WTC11 (cell line): ENCODE measurements around the gene INPP5A.

Experiments
- ATF2 ChIP-seq: sonication (generic); formaldehyde crosslinking; IDR thresholded peaks from 2 replicates; pipeline ENCODE4 v1.8.1; 2022; ENCODE audit warnings: low read depth, missing genetic modification reagents, borderline replicate concordance
- CREB1 ChIP-seq: sonication (generic); formaldehyde crosslinking; IDR thresholded peaks from 2 replicates; pipeline ENCODE4 v1.8.0; 2023; ENCODE audit warnings: mild to moderate bottlenecking, missing genetic modification reagents
- CTCF ChIP-seq: fragments of 200-600 bp; IDR thresholded peaks from 2 replicates; pipeline ENCODE4 v1.8.0; 2022; ENCODE audit warnings: antibody characterized with exemption
- NFYB ChIP-seq: sonication (generic); formaldehyde crosslinking; conservative IDR thresholded peaks from 2 replicates; pipeline ENCODE4 v1.8.0; 2022; ENCODE audit warnings: low read depth, missing genetic modification reagents
- ZNF232 ChIP-seq: sonication (generic); formaldehyde crosslinking; IDR thresholded peaks from 2 replicates; pipeline ENCODE4 v1.8.0; 2022; ENCODE audit warnings: mild to moderate bottlenecking, missing genetic modification reagents
- TF ChIP-seq, protein P1 (sequence below): sonication (generic); formaldehyde crosslinking; IDR thresholded peaks from 2 replicates; pipeline ENCODE4 v1.8.1; 2023; ENCODE audit warnings: mild to moderate bottlenecking, missing genetic modification reagents, borderline replicate concordance
- TF ChIP-seq, protein P2 (sequence below): sonication (generic); formaldehyde crosslinking; IDR thresholded peaks from 2 replicates; pipeline ENCODE4 v1.8.1; 2022; ENCODE audit warnings: missing genetic modification reagents, borderline replicate concordance

DNA sequence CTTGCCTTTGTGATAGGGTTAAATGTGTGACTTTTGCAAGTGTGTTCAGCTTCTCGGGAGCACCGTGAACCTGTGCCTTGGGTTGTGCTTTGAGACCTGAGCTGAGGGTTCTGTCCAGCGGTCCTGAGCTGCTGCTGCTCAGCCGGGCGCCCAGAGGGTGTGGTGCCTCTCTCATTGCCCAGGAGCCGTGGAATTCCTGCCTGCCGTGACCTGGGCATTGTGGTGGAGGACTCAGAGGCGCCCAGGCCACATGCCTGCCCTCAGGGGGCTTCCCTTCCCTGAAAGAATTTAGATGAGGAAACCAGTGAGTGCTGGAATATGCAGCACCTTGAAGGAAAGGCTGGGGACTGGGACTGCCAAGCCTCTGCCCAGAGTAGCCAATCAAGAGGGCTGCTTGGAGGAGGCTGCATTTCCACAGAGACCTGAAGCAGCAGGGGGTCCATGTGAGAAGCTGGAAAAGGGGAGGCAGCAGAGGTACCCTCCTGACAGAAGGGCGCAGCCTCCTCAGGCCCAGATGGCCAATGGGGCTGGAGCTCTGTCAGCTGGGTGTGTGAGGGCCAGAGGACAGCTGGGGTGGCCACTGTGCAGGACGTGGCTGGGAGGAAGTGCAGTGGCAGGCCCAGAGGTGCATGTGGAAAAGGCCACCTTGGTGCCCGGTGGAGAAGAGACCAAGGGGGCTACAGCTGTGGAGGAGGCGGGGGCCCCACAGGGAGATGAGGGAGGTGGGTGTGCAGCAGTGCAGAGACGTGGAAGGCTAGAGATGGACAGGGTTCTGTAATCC lies 141.0 kb downstream of the INPP5A start:
- TF ChIP-seq NFYB (no peak), CTCF (no peak), ATF2 (no peak), CREB1 (no peak), ZNF232 (CRISPR knock-in tag) (no peak)
- TF ChIP-seq, protein P1, sequence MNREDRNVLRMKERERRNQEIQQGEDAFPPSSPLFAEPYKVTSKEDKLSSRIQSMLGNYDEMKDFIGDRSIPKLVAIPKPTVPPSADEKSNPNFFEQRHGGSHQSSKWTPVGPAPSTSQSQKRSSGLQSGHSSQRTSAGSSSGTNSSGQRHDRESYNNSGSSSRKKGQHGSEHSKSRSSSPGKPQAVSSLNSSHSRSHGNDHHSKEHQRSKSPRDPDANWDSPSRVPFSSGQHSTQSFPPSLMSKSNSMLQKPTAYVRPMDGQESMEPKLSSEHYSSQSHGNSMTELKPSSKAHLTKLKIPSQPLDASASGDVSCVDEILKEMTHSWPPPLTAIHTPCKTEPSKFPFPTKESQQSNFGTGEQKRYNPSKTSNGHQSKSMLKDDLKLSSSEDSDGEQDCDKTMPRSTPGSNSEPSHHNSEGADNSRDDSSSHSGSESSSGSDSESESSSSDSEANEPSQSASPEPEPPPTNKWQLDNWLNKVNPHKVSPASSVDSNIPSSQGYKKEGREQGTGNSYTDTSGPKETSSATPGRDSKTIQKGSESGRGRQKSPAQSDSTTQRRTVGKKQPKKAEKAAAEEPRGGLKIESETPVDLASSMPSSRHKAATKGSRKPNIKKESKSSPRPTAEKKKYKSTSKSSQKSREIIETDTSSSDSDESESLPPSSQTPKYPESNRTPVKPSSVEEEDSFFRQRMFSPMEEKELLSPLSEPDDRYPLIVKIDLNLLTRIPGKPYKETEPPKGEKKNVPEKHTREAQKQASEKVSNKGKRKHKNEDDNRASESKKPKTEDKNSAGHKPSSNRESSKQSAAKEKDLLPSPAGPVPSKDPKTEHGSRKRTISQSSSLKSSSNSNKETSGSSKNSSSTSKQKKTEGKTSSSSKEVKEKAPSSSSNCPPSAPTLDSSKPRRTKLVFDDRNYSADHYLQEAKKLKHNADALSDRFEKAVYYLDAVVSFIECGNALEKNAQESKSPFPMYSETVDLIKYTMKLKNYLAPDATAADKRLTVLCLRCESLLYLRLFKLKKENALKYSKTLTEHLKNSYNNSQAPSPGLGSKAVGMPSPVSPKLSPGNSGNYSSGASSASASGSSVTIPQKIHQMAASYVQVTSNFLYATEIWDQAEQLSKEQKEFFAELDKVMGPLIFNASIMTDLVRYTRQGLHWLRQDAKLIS (CRISPR knock-in tag): no peak
- TF ChIP-seq, protein P2, sequence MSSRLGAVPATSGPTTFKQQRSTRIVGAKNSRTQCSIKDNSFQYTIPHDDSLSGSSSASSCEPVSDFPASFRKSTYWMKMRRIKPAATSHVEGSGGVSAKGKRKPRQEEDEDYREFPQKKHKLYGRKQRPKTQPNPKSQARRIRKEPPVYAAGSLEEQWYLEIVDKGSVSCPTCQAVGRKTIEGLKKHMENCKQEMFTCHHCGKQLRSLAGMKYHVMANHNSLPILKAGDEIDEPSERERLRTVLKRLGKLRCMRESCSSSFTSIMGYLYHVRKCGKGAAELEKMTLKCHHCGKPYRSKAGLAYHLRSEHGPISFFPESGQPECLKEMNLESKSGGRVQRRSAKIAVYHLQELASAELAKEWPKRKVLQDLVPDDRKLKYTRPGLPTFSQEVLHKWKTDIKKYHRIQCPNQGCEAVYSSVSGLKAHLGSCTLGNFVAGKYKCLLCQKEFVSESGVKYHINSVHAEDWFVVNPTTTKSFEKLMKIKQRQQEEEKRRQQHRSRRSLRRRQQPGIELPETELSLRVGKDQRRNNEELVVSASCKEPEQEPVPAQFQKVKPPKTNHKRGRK (CRISPR knock-in tag): no peak
